HUES6 (cell line): Measurements from ENCODE around the gene HDX.
"Not testable (repeated sequence)": the region's sequence is repeated elsewhere in the genome, so short reads cannot be mapped to it uniquely, and the experiment has no call there.

Source experiments
- H3K27ac ChIP-seq: 2 replicates; pipeline ENCODE4 v1.7.0; 2013; ENCODE audit warnings: low read depth, mild to moderate bottlenecking, low read length, inconsistent platforms
- H3K27me3 ChIP-seq: 2 replicates; pipeline ENCODE4 v1.6.1; 2013; ENCODE audit warnings: low read length; ENCODE audit not compliant: control insufficient read depth, insufficient read depth
- H3K36me3 ChIP-seq: 2 replicates; pipeline ENCODE4 v1.6.1; 2013; ENCODE audit warnings: low read length; ENCODE audit not compliant: control insufficient read depth, insufficient read depth
- H3K4me1 ChIP-seq: 2 replicates; pipeline ENCODE4 v1.6.1; 2013; ENCODE audit warnings: low read length; ENCODE audit not compliant: control insufficient read depth, insufficient read depth
- H3K4me3 ChIP-seq: 2 replicates; pipeline ENCODE4 v1.5.1; 2013; ENCODE audit warnings: low read depth, low read length
- H3K9ac ChIP-seq: one replicate; pipeline ENCODE4 v1.6.1; 2013; ENCODE audit warnings: mild to moderate bottlenecking, low read length
- H3K9me3 ChIP-seq: 2 replicates; pipeline ENCODE4 v1.6.1; 2013; ENCODE audit warnings: low read depth, low read length; ENCODE audit not compliant: control insufficient read depth, insufficient read depth

HDX gene

GRCh38 chrX:84336646-84337045 lies 165.6 kb downstream of the HDX start:
- H3K27me3 ChIP-seq, result no peaks in the 10 kb centered on the region

GRCh38 chrX:84335121-84335520 lies 167.1 kb downstream of the HDX start:
- H3K9me3 ChIP-seq, result no peaks in the 10 kb centered on the region
- no peak overlapping the region for H3K4me3 ChIP-seq
- no peaks in the 10 kb centered on the region for H3K36me3 ChIP-seq
- H3K27me3 ChIP-seq, result no peaks in the 10 kb centered on the region
- H3K9ac ChIP-seq, result no peak overlapping the region
- H3K4me1 ChIP-seq, result peaks cover 13% of the 10 kb centered on the region; the same call in 1 of the 2 replicates
- no peak overlapping the region for H3K27ac ChIP-seq

More at GRCh38 chrX:84336646-84337045, 165.6 kb downstream of the HDX start:
- Histone ChIP-seq H3K36me3 (no peaks in the 10 kb centered on the region), H3K27ac (no peak overlapping the region), H3K4me1 (peaks cover 16% of the 10 kb centered on the region), H3K9ac (no peak overlapping the region), H3K4me3 (no peak overlapping the region), H3K9me3 (no peaks in the 10 kb centered on the region)

GRCh38 chrX:84322083-84322827 lies 180.0 kb downstream of the HDX start:
- peaks cover 11% of the 10 kb centered on the region; the same call in 1 of the 2 replicates for H3K4me1 ChIP-seq
- no peaks in the 10 kb centered on the region for H3K36me3 ChIP-seq
- H3K9me3 ChIP-seq, result no peaks in the 10 kb centered on the region
- no peak overlapping the region for H3K27ac ChIP-seq
- no peak overlapping the region for H3K9ac ChIP-seq
- no peaks in the 10 kb centered on the region for H3K27me3 ChIP-seq
- no peak overlapping the region for H3K4me3 ChIP-seq

- H3K9me3 ChIP-seq, result peaks cover 5% of the 10 kb centered on the region; the same call in 1 of the 2 replicates
- H3K27me3 ChIP-seq, result no peaks in the 10 kb centered on the region
- H3K27ac ChIP-seq, result no peak overlapping the region
- no peak overlapping the region for H3K4me3 ChIP-seq
- no peak overlapping the region for H3K9ac ChIP-seq
- no peaks in the 10 kb centered on the region for H3K36me3 ChIP-seq
- H3K4me1 ChIP-seq, result peaks cover 11% of the 10 kb centered on the region; the same call in 1 of the 2 replicates
These were observed 181.6 kb downstream of the HDX start for GRCh38 chrX:84320614-84321013.

- peaks cover 6% of the 10 kb centered on the region; the same call in 1 of the 2 replicates for H3K9me3 ChIP-seq
- H3K4me3 ChIP-seq, result no peak overlapping the region
- no peaks in the 10 kb centered on the region for H3K27me3 ChIP-seq
- no peak overlapping the region for H3K9ac ChIP-seq
- H3K36me3 ChIP-seq, result no peaks in the 10 kb centered on the region
- peaks cover 11% of the 10 kb centered on the region; the same call in 1 of the 2 replicates for H3K4me1 ChIP-seq
- no peak overlapping the region for H3K27ac ChIP-seq
These were observed 182.2 kb downstream of the HDX start for GRCh38 chrX:84320023-84320422.

- H3K4me1 ChIP-seq, result peaks cover 11% of the 10 kb centered on the region; the same call in 1 of the 2 replicates
- no peak overlapping the region for H3K4me3 ChIP-seq
- no peak overlapping the region for H3K9ac ChIP-seq
- H3K9me3 ChIP-seq, result peaks cover 6% of the 10 kb centered on the region; the same call in 1 of the 2 replicates
- no peaks in the 10 kb centered on the region for H3K36me3 ChIP-seq
- H3K27me3 ChIP-seq, result no peaks in the 10 kb centered on the region
- peak overlapping the region; percentile 41; the same call in 1 of the 2 replicates for H3K27ac ChIP-seq
These were observed 183.6 kb downstream of the HDX start for GRCh38 chrX:84318661-84319060.

GRCh38 chrX:84315946-84316345 lies 186.3 kb downstream of the HDX start:
- not testable (repeated sequence) for H3K27me3 ChIP-seq, H3K27ac ChIP-seq, H3K9me3 ChIP-seq, H3K4me3 ChIP-seq, H3K9ac ChIP-seq, H3K36me3 ChIP-seq
- peaks cover 11% of the 10 kb centered on the region; the same call in 1 of the 2 replicates for H3K4me1 ChIP-seq
